K562 (cell line): Measurements from ENCODE around the gene FAM217B. TPM values are rescaled to one million over a fixed set of nuclear protein-coding genes. Genes with fewer than 3 reads are reported as not detected.
A peak's percentile ranks its signal among the peaks of the same experiment; 100 is the strongest.

Experiments used
- BCL6 ChIP-seq: fragments of 250-450 bp; sonication (Bioruptor Pico); IDR thresholded peaks from 2 replicates; pipeline ENCODE4 v1.4.0; 2020
- CBX5 ChIP-seq: IDR thresholded peaks from 2 replicates; pipeline ENCODE4 v1.6.1; 2014; ENCODE audit warnings: low read depth, borderline replicate concordance
- FOXP4 ChIP-seq: sonication (generic); formaldehyde crosslinking; IDR thresholded peaks from 2 replicates; pipeline ENCODE4 v1.8.0; 2022; ENCODE audit warnings: mild to moderate bottlenecking, missing genetic modification reagents, borderline replicate concordance
- HEY1 ChIP-seq: fragments of 250-450 bp; sonication (Bioruptor Pico); IDR thresholded peaks from 2 replicates; pipeline ENCODE4 v1.5.0; 2020; ENCODE audit warnings: mild to moderate bottlenecking, moderate library complexity, borderline replicate concordance
- KHSRP ChIP-seq: fragments of 450-650 bp; IDR thresholded peaks from 2 replicates; pipeline ENCODE4 v1.6.1; 2017
- MITF ChIP-seq: IDR thresholded peaks from 2 replicates; pipeline ENCODE4 v1.6.1; 2014; ENCODE audit warnings: antibody characterized with exemption
- NR1H2 ChIP-seq: sonication (generic); formaldehyde crosslinking; IDR thresholded peaks from 2 replicates; pipeline ENCODE4 v1.4.0; 2020; ENCODE audit warnings: mild to moderate bottlenecking, missing genetic modification reagents
- PURB ChIP-seq: sonication (generic); formaldehyde crosslinking; IDR thresholded peaks from 2 replicates; pipeline ENCODE4 v1.9.0; 2021; ENCODE audit warnings: low read depth, mild to moderate bottlenecking, missing genetic modification reagents
- RBFOX2 ChIP-seq: fragments of 200-400 bp; formaldehyde crosslinking; IDR thresholded peaks from 2 replicates; pipeline ENCODE4 v1.6.1; 2017; ENCODE audit warnings: low read depth, mild to moderate bottlenecking, low read length, moderate library complexity
- SIRT6 ChIP-seq: IDR thresholded peaks from one replicate; pipeline ENCODE4 v1.6.1; 2012; ENCODE audit warnings: low read depth, mild to moderate bottlenecking, control low read depth, inconsistent platforms, low read length, moderate library complexity
- SRSF7 ChIP-seq: fragments of 200-400 bp; formaldehyde crosslinking; optimal IDR thresholded peaks from 2 replicates; pipeline ENCODE3; 2017; ENCODE audit warnings: mild to moderate bottlenecking, low read depth, low read length
- STAG1 ChIP-seq: sonication (generic); formaldehyde crosslinking; IDR thresholded peaks from 2 replicates; pipeline ENCODE4 v1.5.0; 2020; ENCODE audit warnings: missing genetic modification reagents, borderline replicate concordance
- TCFL5 ChIP-seq: fragments of 250-450 bp; sonication (Bioruptor Pico); conservative IDR thresholded peaks from 2 replicates; pipeline ENCODE4 v1.6.1; 2021; ENCODE audit warnings: mild to moderate bottlenecking, moderate library complexity, matching md5 sums
- TFAP4 ChIP-seq: sonication (generic); formaldehyde crosslinking; IDR thresholded peaks from 2 replicates; pipeline ENCODE4 v1.8.0; 2022; ENCODE audit warnings: missing genetic modification reagents, mild to moderate bottlenecking, moderate library complexity, borderline replicate concordance
- WHSC1 ChIP-seq: IDR thresholded peaks from one replicate; pipeline ENCODE4 v1.6.1; 2012; ENCODE audit warnings: low read length, control low read depth, inconsistent platforms
- ZNF146 ChIP-seq: IDR thresholded peaks from one replicate; pipeline ENCODE4 v1.6.1; 2018; ENCODE audit warnings: missing compliant biosample characterization; ENCODE audit not compliant: unreplicated experiment
- ZNF561 ChIP-seq: fragments of 450-650 bp; formaldehyde crosslinking; conservative IDR thresholded peaks from 2 replicates; pipeline ENCODE4 v1.4.0; 2020; ENCODE audit warnings: mild to moderate bottlenecking, moderate library complexity
- ZNF639 ChIP-seq, 2 experiments: fragments of 200-800 bp in 1 of 2; sonication (Bioruptor generic) in 1 of 2; sonication (generic) in 1 of 2; formaldehyde crosslinking in 1 of 2; IDR thresholded peaks in 1 of 2; conservative IDR thresholded peaks in 1 of 2; 2 replicates each; pipeline versions ENCODE4 v1.5.0 to v1.6.1; 2016 to 2020; ENCODE audit warnings: missing compliant biosample characterization in 1 of 2, missing genetic modification characterization in 1 of 2, missing genetic modification reagents in 1 of 2
- polyA plus RNA-seq, 8 experiments: library from polyadenylated mRNA; depleted of rRNA in 4 of 8; stranded (reverse) in 5 of 8; unstranded in 3 of 8; fragments of >200 nt; fragmentation: Nextera tagmentation in 2 of 8; fragmentation: Illumina TruSeq in 1 of 8; extraction: Ambion mirVana in 2 of 8; extraction: Trizol in 1 of 8; gene quantifications; 2 replicates each; pipeline versions ENCODE4 v1.2.1 to v1.2.3, GENCODE V29; 2011 to 2014; ENCODE audit warnings: inconsistent platforms in 1 of 8, missing spikeins in 1 of 8
- total RNA-seq, 7 experiments: library from RNA; depleted of rRNA in 6 of 7; stranded (reverse); fragments of >200 nt in 6 of 7; fragmentation: Illumina TruSeq in 2 of 7; extraction: Trizol in 2 of 7; gene quantifications; 2 replicates each; pipeline versions ENCODE4 v1.2.1 to v1.2.3, GENCODE V29; 2011 to 2021; ENCODE audit warnings: low replicate concordance in 1 of 7

FAM217B gene
- total and polyA plus RNA-seq, 9 of the 15 experiments (the other 6 are each of a cell fraction or from before 2014, with no cell fraction given) = 4.8 to 11.4 (median 6.9) TPM

- TF ChIP-seq RBFOX2 = peak; percentile 95
- no peak for TF ChIP-seq KHSRP
- TF ChIP-seq ZNF639 (CRISPR knock-in tag; conservative IDR thresholded peaks at IDR 0.05 in 1 of 2, IDR thresholded peaks at IDR 0.05 in 1 of 2) = peak in 1 of 2 experiments; percentile 49; a peak in 1 of 4 replicates
- 0 out of 2 replicates have a peak, but pooled peaks have one; percentile 10 for TF ChIP-seq CBX5
- no peak for TF ChIP-seq WHSC1
- TF ChIP-seq SIRT6 = no peak
- TF ChIP-seq NR1H2 (CRISPR knock-in tag) = no peak
- peak; percentile 50; the same call in 1 of the 2 replicates for TF ChIP-seq TFAP4 (CRISPR knock-in tag)
- no peak for TF ChIP-seq STAG1
- TF ChIP-seq HEY1 (CRISPR knock-in tag) = no peak
- no peak for TF ChIP-seq ZNF146 (CRISPR knock-in tag)
- TF ChIP-seq PURB (CRISPR knock-in tag) = no peak
- TF ChIP-seq SRSF7 = no peak
- TF ChIP-seq TCFL5 = no peak
- no peak for TF ChIP-seq FOXP4 (CRISPR knock-in tag)
- TF ChIP-seq BCL6 = no peak
- 0 out of 2 replicates have a peak, but pooled peaks have one; percentile 15 for TF ChIP-seq MITF
- TF ChIP-seq ZNF561 (CRISPR knock-in tag) = no peak
Observed at GRCh38 chr20:59940129-59940955, at the start of gene FAM217B, which contains the start of gene PPP1R3D (continued).
